GM12865 (cell line): ENCODE results near the gene CXCL1.
"Not testable (repeated sequence)": the region's sequence is repeated elsewhere in the genome, so short reads cannot be mapped to it uniquely, and the experiment has no call there.

ENCODE experiments used
- DNase-seq: peaks from one replicate; pipeline ENCODE4 v3.0.0; 2010; ENCODE audit warnings: low read depth
- H3K4me3 ChIP-seq: 2 replicates; pipeline ENCODE4 v1.5.1; 2011; ENCODE audit warnings: mild to moderate bottlenecking, low read depth, low read length, control low read depth
- CTCF ChIP-seq: IDR thresholded peaks from 2 replicates; pipeline ENCODE4 v1.5.1; 2011; ENCODE audit warnings: low read length, control low read depth, low read depth, inconsistent platforms; ENCODE audit not compliant: insufficient read depth; ENCODE audit errors: missing control alignments

CXCL1 gene

GRCh38 chr4:73892966-73893365 is 23.8 kb downstream of the CXCL1 start:
- H3K4me3 ChIP-seq, result no peak overlapping the region
- no peak for TF ChIP-seq CTCF
- peak; percentile 5 for DNase-seq

- no peak for DNase-seq
- TF ChIP-seq CTCF, result no peak
- no peak overlapping the region for H3K4me3 ChIP-seq
These were observed 24.8 kb downstream of the CXCL1 start for GRCh38 chr4:73894001-73894400.

- H3K4me3 ChIP-seq, result no peak overlapping the region
- no peak for DNase-seq
- TF ChIP-seq CTCF, result no peak
These were observed 26.3 kb downstream of the CXCL1 start for GRCh38 chr4:73895201-73896175.

- no peak for TF ChIP-seq CTCF
- no peak for DNase-seq
- no peak overlapping the region for H3K4me3 ChIP-seq
These were observed 27.2 kb downstream of the CXCL1 start for GRCh38 chr4:73896416-73896815.

GRCh38 chr4:73897380-73898136 is 28.4 kb downstream of the CXCL1 start:
- TF ChIP-seq CTCF, result no peak
- DNase-seq, result no peak
- no peak overlapping the region for H3K4me3 ChIP-seq

GRCh38 chr4:73899338-73899737 is 30.1 kb downstream of the CXCL1 start:
- H3K4me3 ChIP-seq, DNase-seq: not testable (repeated sequence)

GRCh38 chr4:73901031-73901430 is 31.8 kb downstream of the CXCL1 start:
- no peak for DNase-seq
- H3K4me3 ChIP-seq, result no peak overlapping the region
- TF ChIP-seq CTCF, result no peak
